H9 (cell line): ENCODE data around the gene ZFAND5. TPM values are rescaled to one million over a fixed set of nuclear protein-coding genes. Genes with fewer than 3 reads are reported as not detected.

Source experiments
- DNase-seq: peaks from one replicate; pipeline ENCODE4 v3.0.0-alpha.2; 2017
- H2AFZ ChIP-seq: one replicate; pipeline ENCODE4 v1.6.1; 2013; ENCODE audit warnings: mild to moderate bottlenecking, low read length, control low read depth, moderate library complexity
- H2AK5ac ChIP-seq: 2 replicates; pipeline ENCODE4 v1.6.1; 2013; ENCODE audit warnings: low read length, control low read depth, mixed read lengths; ENCODE audit not compliant: insufficient read length
- H2BK120ac ChIP-seq: one replicate; pipeline ENCODE4 v1.6.1; 2013; ENCODE audit warnings: low read depth, mild to moderate bottlenecking, low read length, control low read depth, inconsistent platforms; ENCODE audit not compliant: poor library complexity, severe bottlenecking
- H2BK12ac ChIP-seq: 2 replicates; pipeline ENCODE4 v1.6.1; 2013; ENCODE audit warnings: low read length, control low read depth, mixed read lengths, low read depth; ENCODE audit not compliant: insufficient read length
- H2BK15ac ChIP-seq: 2 replicates; pipeline ENCODE4 v1.6.1; 2013; ENCODE audit warnings: low read depth, low read length, control low read depth
- H2BK20ac ChIP-seq: one replicate; pipeline ENCODE4 v1.6.1; 2013; ENCODE audit warnings: low read depth, mild to moderate bottlenecking, low read length, control low read depth, inconsistent platforms; ENCODE audit not compliant: poor library complexity, severe bottlenecking
- H2BK5ac ChIP-seq: 2 replicates; pipeline ENCODE4 v1.6.1; 2013; ENCODE audit warnings: low read length, control low read depth, mixed read lengths; ENCODE audit not compliant: insufficient read length
- H3K14ac ChIP-seq: 2 replicates; pipeline ENCODE4 v1.6.1; 2013; ENCODE audit warnings: low read length, control low read depth; ENCODE audit not compliant: insufficient read depth
- H3K18ac ChIP-seq: 2 replicates; pipeline ENCODE4 v1.6.1; 2013; ENCODE audit warnings: low read depth, mild to moderate bottlenecking, mixed read lengths, low read length, control low read depth; ENCODE audit not compliant: insufficient read length
- H3K23ac ChIP-seq: 2 replicates; pipeline ENCODE4 v1.6.1; 2013; ENCODE audit warnings: low read length, control low read depth, mixed read lengths, low read depth; ENCODE audit not compliant: insufficient read length
- H3K23me2 ChIP-seq: 2 replicates; pipeline ENCODE4 v1.6.1; 2013; ENCODE audit warnings: low read depth, mild to moderate bottlenecking, mixed read lengths, low read length, control low read depth; ENCODE audit not compliant: insufficient read length, poor library complexity, severe bottlenecking
- H3K27ac ChIP-seq: 2 replicates; pipeline ENCODE4 v1.5.1; 2013; ENCODE audit warnings: low read length, control low read depth, mixed read lengths, low read depth; ENCODE audit not compliant: insufficient read length
- H3K27me3 ChIP-seq: 2 replicates; pipeline ENCODE4 v1.6.1; 2013; ENCODE audit warnings: low read length, control low read depth, inconsistent platforms; ENCODE audit not compliant: insufficient read depth
- H3K4ac ChIP-seq: 2 replicates; pipeline ENCODE4 v1.6.1; 2013; ENCODE audit warnings: low read depth, mild to moderate bottlenecking, control low read depth, inconsistent platforms, low read length, moderate library complexity
- H3K4me1 ChIP-seq: 2 replicates; pipeline ENCODE4 v1.6.1; 2013; ENCODE audit warnings: low read length, control low read depth, inconsistent platforms; ENCODE audit not compliant: insufficient read depth
- H3K4me2 ChIP-seq: 2 replicates; pipeline ENCODE4 v1.6.1; 2013; ENCODE audit warnings: low read length, control low read depth, mixed read lengths; ENCODE audit not compliant: insufficient read length, insufficient read depth
- H3K56ac ChIP-seq: 2 replicates; pipeline ENCODE4 v1.6.1; 2013; ENCODE audit warnings: low read depth, mild to moderate bottlenecking, mixed read lengths, low read length, control low read depth; ENCODE audit not compliant: insufficient read length
- H3K79me1 ChIP-seq: 2 replicates; pipeline ENCODE4 v1.6.1; 2013; ENCODE audit warnings: low read depth, mild to moderate bottlenecking, moderate library complexity, low read length, control low read depth, inconsistent platforms; ENCODE audit not compliant: insufficient read depth, poor library complexity, severe bottlenecking
- H3K79me2 ChIP-seq: 2 replicates; pipeline ENCODE4 v1.6.1; 2013; ENCODE audit warnings: low read length, control low read depth, inconsistent platforms; ENCODE audit not compliant: insufficient read depth
- H3K9ac ChIP-seq: 2 replicates; pipeline ENCODE4 v1.6.1; 2013; ENCODE audit warnings: low read length, control low read depth, mixed read lengths; ENCODE audit not compliant: insufficient read length; ENCODE audit errors: extremely low read depth
- H3K9me3 ChIP-seq: one replicate; pipeline ENCODE4 v1.6.1; 2013; ENCODE audit warnings: low read depth, low read length, inconsistent platforms; ENCODE audit not compliant: control insufficient read depth
- H3T11ph ChIP-seq: one replicate; pipeline ENCODE4 v1.6.1; 2013; ENCODE audit warnings: mild to moderate bottlenecking, low read length, control low read depth, inconsistent platforms
- H4K20me1 ChIP-seq: one replicate; pipeline ENCODE4 v1.6.1; 2013; ENCODE audit not compliant: control insufficient read depth, insufficient read length, insufficient read depth
- H4K5ac ChIP-seq: 2 replicates; pipeline ENCODE4 v1.6.1; 2013; ENCODE audit warnings: low read depth, mild to moderate bottlenecking, mixed read lengths, low read length, control low read depth; ENCODE audit not compliant: insufficient read length
- H4K8ac ChIP-seq: replicated peaks from 2 replicates; pipeline ENCODE4 v1.6.1; 2013; ENCODE audit warnings: low read length, control low read depth, mixed read lengths, low read depth; ENCODE audit not compliant: insufficient read length
- H4K91ac ChIP-seq: 2 replicates; pipeline ENCODE4 v1.6.1; 2013; ENCODE audit warnings: low read depth, mild to moderate bottlenecking, moderate library complexity, mixed read lengths, low read length, control low read depth; ENCODE audit not compliant: insufficient read length
- H3K27ac Mint-ChIP-seq, 3 experiments: 2 replicates in 2 of 3; 3 replicates in 1 of 3; pipeline ENCODE4 v1.8.0; 2020 to 2021; ENCODE audit warnings: mixed read lengths in 3 of 3, mild to moderate bottlenecking in 1 of 3, moderate library complexity in 1 of 3
- H3K27me3 Mint-ChIP-seq: 2 replicates; pipeline ENCODE4 v1.8.0; 2021; ENCODE audit warnings: low read depth, mild to moderate bottlenecking, moderate library complexity, mixed read lengths
- H3K36me3 Mint-ChIP-seq, 3 experiments: 2 replicates in 2 of 3; 3 replicates in 1 of 3; pipeline ENCODE4 v1.8.0; 2020 to 2021; ENCODE audit warnings: low read depth in 3 of 3, mixed read lengths in 3 of 3; ENCODE audit not compliant: insufficient read depth in 1 of 3
- H3K4me1 Mint-ChIP-seq, 2 experiments: 2 replicates each; pipeline ENCODE4 v1.8.0; 2020; ENCODE audit warnings: mixed read lengths in 2 of 2
- H3K4me3 Mint-ChIP-seq, 2 experiments: 2 replicates in 1 of 2; 3 replicates in 1 of 2; pipeline ENCODE4 v1.8.0; 2020 to 2021; ENCODE audit warnings: mild to moderate bottlenecking in 2 of 2, mixed read lengths in 2 of 2, moderate library complexity in 1 of 2
- H3K9me3 Mint-ChIP-seq, 2 experiments: 2 replicates in 1 of 2; 3 replicates in 1 of 2; pipeline ENCODE4 v1.8.0; 2020; ENCODE audit warnings: mild to moderate bottlenecking in 2 of 2, mixed read lengths in 2 of 2, moderate library complexity in 1 of 2
- WGBS: extraction: QIAGEN DNeasy Blood & Tissue Kit; methylation state at CpG from one replicate; pipeline ENCODE4 v1.1.7; 2013; ENCODE audit warnings: missing lambda C conversion rate, low lambda C conversion rate, mixed read lengths; ENCODE audit not compliant: insufficient read length; ENCODE audit errors: extremely low coverage; 5-methylcytosine and 5-hydroxymethylcytosine counted together
- total RNA-seq: library from RNA; stranded (reverse); gene quantifications from 2 replicates; pipeline ENCODE4 v1.2.1, GENCODE V29; 2021
- TF ChIP-seq, protein P1 (sequence below): fragments of 200-600 bp; sonication (generic); conservative IDR thresholded peaks from 3 replicates; pipeline ENCODE4 v1.8.0; 2021; ENCODE audit warnings: antibody characterized with exemption, mild to moderate bottlenecking

Gene ZFAND5
- total RNA-seq, 1 experiment from 2014 or later = 304 TPM

- peaks cover 17% of the 10 kb centered on the region for H3K9me3 ChIP-seq
- H3K36me3 Mint-ChIP-seq = peaks cover 0 to 24% (median 20%) of the 10 kb centered on the region in 3 experiments; a peak in 5 of 7 replicates
- H3K27ac Mint-ChIP-seq = no peak overlapping the region
- H3K27ac ChIP-seq = no peak overlapping the region
- H3K27me3 ChIP-seq = no peaks in the 10 kb centered on the region
- no peak overlapping the region for H3K18ac ChIP-seq
- no peak overlapping the region for H2BK20ac ChIP-seq
- peaks cover 16% of the 10 kb centered on the region in 2 experiments for H3K9me3 Mint-ChIP-seq
- no peak overlapping the region for H4K5ac ChIP-seq
- no CpG with 5 or more reads among the region's 2 CpGs for WGBS
- H3K4me3 Mint-ChIP-seq = no peak overlapping the region
- no peaks in the 10 kb centered on the region for H3K4me1 Mint-ChIP-seq
- no peak overlapping the region for H3T11ph ChIP-seq
- no peaks in the 10 kb centered on the region for H3K79me1 ChIP-seq
- H2AK5ac ChIP-seq = no peak overlapping the region
- no peak overlapping the region for H2AFZ ChIP-seq
- H3K56ac ChIP-seq = no peak overlapping the region
- H3K27me3 Mint-ChIP-seq = no peaks in the 10 kb centered on the region
- no peak overlapping the region for H3K23ac ChIP-seq
- no peak for DNase-seq
- H2BK120ac ChIP-seq = no peak overlapping the region
- no peak overlapping the region for H3K9ac ChIP-seq
- H3K4me1 ChIP-seq = no peaks in the 10 kb centered on the region
- no peaks in the 10 kb centered on the region for H3K79me2 ChIP-seq
- TF ChIP-seq, protein P1, sequence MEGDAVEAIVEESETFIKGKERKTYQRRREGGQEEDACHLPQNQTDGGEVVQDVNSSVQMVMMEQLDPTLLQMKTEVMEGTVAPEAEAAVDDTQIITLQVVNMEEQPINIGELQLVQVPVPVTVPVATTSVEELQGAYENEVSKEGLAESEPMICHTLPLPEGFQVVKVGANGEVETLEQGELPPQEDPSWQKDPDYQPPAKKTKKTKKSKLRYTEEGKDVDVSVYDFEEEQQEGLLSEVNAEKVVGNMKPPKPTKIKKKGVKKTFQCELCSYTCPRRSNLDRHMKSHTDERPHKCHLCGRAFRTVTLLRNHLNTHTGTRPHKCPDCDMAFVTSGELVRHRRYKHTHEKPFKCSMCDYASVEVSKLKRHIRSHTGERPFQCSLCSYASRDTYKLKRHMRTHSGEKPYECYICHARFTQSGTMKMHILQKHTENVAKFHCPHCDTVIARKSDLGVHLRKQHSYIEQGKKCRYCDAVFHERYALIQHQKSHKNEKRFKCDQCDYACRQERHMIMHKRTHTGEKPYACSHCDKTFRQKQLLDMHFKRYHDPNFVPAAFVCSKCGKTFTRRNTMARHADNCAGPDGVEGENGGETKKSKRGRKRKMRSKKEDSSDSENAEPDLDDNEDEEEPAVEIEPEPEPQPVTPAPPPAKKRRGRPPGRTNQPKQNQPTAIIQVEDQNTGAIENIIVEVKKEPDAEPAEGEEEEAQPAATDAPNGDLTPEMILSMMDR = no peak
- no peak overlapping the region for H2BK12ac ChIP-seq
- H3K4ac ChIP-seq = no peak overlapping the region
- H2BK5ac ChIP-seq = no peak overlapping the region
- H4K20me1 ChIP-seq = no peaks in the 10 kb centered on the region
- no peak overlapping the region for H2BK15ac ChIP-seq
- no peak overlapping the region for H3K4me2 ChIP-seq
- H3K23me2 ChIP-seq = no peaks in the 10 kb centered on the region
- H3K14ac ChIP-seq = no peak overlapping the region
- H4K91ac ChIP-seq = no peak overlapping the region
- no peak overlapping the region for H4K8ac ChIP-seq
These were observed 38.4 kb downstream of the ZFAND5 start for GRCh38 chr9:72326641-72327040.
